A549 treated with CpdA at 1 μM for 4 hours (cell line): ENCODE data around the gene DPH1. TPM values are rescaled to one million over a fixed set of nuclear protein-coding genes. Genes with fewer than 3 reads are reported as not detected.

Experiments used
- total RNA-seq: library from RNA; stranded (reverse); fragments of 200-300 nt; extraction: Qiagen RNA extraction; gene quantifications from 5 replicates; pipeline ENCODE4 v1.2.3, GENCODE V29; 2022; ENCODE audit warnings: low read depth

The DPH1 gene
- 43.3 to 45.7 TPM (median 44.1 TPM) in 5 replicates for total RNA-seq

GRCh38 chr17:2029911-2030778 is at the start of gene DPH1:
Gene DPH1 (plus strand): TSS chr17:2030153. CDS start chr17:2030170, 17 bp downstream.

DNA sequence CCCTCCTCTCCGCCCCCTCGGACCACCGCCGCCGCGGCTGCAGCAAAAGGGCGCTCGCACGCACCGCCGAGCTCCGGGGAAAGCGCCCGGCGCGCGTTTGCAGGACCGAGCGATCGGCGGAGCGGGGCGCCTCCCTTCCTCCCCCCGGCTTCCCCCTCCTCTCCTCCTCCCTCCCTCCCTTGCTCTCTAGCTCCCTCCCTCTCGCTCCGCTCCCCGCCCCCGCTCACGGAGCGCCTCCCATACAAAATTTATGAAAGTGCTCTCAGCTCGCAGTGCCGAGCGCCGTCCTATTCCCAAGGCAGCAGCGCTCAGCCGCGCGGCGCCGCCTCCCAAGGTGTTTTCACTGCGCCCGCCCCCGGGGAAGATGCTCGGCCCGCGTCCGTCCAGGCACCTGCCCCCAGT is 4.7 kb upstream of the DPH1 start, which contains the start of gene RTN4RL1:
Gene RTN4RL1 (minus strand): TSS at position 115 of the 402 bp plus-strand sequence. CDS start 469 bp downstream, outside the sequence.

DNA sequence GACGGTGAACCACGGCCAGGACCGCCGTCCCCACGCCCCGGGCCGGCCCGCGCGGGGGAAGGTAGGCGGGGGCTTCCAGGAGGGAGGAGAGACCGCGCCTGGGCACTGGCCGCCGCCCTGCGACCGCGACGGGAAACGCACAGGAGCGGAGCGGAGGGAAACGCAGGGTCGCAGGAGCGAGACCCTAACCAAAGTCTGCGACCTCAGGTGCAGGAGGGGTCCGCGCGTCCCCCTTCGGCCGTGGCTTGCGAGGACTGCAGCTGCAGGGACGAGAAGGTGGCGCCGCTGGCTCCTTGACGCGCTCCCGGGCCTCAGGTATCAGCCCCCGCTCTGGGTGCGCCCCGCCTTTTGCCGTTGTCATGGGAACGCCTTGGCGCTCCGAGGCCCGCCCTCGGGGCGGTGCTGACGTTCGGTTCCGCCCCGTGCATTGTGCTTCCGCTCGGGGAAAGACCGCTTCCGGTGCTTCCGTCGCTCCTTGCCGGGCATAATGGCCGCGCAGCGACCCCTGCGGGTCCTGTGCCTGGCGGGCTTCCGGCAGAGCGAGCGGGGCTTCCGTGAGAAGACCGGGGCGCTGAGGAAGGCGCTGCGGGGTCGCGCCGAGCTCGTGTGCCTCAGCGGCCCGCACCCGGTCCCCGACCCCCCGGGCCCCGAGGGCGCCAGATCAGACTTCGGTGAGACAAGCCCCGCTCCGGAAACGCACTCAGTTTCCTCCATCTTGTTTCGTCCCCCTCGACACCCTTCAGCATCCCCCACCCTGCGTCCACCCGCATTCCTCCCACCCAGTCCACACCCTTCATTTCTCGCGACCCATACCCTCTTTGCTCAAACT is 11.8 kb downstream of the DPH1 start, which contains the start of gene OVCA2:
Gene OVCA2 (plus strand): TSS at position 462 of the 829 bp plus-strand sequence. CDS start 26 bp downstream, at position 488.

DNA sequence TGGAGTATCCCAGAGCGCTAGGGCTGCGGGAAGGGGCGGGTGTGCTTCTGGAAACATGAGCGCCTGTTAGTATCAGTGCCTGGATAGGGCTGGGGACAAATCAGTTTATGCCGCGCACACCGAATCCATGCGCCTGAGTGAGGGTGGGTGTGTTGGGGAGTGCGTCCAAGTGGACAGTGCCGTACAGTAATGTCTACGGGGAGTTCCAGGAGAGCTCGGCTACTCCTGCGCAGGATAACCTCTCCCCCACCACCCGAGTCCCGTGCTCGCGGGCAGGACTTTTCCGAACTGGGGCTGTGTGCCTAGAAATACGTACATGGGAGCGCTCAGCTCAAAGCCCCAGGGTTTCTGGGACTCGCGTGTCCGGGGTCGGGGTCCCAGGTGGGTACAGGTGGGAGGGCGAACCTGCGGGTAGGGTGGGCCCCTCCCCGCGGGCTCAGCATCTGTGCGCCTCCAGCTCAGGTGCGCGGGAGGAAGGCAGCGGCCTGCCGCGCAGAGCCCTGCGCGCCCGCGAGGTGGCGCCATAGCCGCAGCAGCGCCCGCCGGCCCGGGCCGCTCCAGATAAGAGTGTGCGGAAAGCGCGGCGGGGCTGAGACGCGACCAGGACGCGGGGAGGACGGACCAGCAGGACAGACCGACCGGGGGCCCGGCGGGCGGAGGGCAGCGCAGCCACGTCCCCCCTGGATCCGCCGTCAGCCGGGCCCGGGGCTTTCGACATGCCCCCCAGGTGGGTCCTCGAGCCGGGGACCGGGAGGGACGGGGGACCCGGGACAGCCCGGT is 24.7 kb downstream of the DPH1 start, which contains the start of gene HIC1:
Gene HIC1 (plus strand): TSS at position 592 of the 780 bp plus-strand sequence. CDS start 1,588 bp downstream, outside the sequence.

Other genes with a start within 250 kb of the DPH1 start
- gene SMYD4, start 200.3 kb upstream of the DPH1 start, total RNA-seq: 8.2 to 10.4 TPM (median 8.9 TPM) in 5 replicates
- gene RPA1, start 200.1 kb upstream of the DPH1 start, total RNA-seq: 64.4 to 90.3 TPM (median 83.0 TPM) in 5 replicates
- 1.8 to 3.4 TPM (median 2.9 TPM) in 5 replicates for gene RTN4RL1, start 4.8 kb upstream of the DPH1 start, total RNA-seq
- 50.6 to 84.4 TPM (median 82.9 TPM) in 5 replicates for gene OVCA2, start 11.9 kb downstream of the DPH1 start, total RNA-seq
- gene HIC1, start 24.9 kb downstream of the DPH1 start, total RNA-seq: 0.86 to 2.0 TPM (median 1.6 TPM) in 5 replicates